Upper lobe of left lung (tissue), 4 donors: ENCODE measurements around the gene MADD.

Experiments used
- CTCF ChIP-seq, 6 experiments: fragments of 450-650 bp in 4 of 6; fragments of 200-600 bp in 2 of 6; sonication (generic) in 2 of 6; IDR thresholded peaks; one replicate each; pipeline ENCODE4 v1.5.1; 2016 to 2019; ENCODE audit warnings: antibody characterized with exemption in 6 of 6
- EP300 ChIP-seq, 4 donors: sonication (generic); formaldehyde crosslinking; IDR thresholded peaks; one replicate each; pipeline ENCODE4 v1.5.1; 2017; ENCODE audit warnings: antibody characterized with exemption in 4 of 4, control low read depth in 2 of 4
- POLR2A ChIP-seq, 4 donors: fragments of 450-650 bp; IDR thresholded peaks; one replicate each; pipeline ENCODE4 v1.5.1; 2016 to 2017; ENCODE audit warnings: antibody characterized with exemption in 4 of 4, mild to moderate bottlenecking in 2 of 4
- POLR2AphosphoS5 ChIP-seq, 2 donors: sonication (generic); formaldehyde crosslinking; IDR thresholded peaks; one replicate each; pipeline ENCODE4 v1.5.1; 2017; ENCODE audit warnings: antibody characterized with exemption in 2 of 2

DNA sequence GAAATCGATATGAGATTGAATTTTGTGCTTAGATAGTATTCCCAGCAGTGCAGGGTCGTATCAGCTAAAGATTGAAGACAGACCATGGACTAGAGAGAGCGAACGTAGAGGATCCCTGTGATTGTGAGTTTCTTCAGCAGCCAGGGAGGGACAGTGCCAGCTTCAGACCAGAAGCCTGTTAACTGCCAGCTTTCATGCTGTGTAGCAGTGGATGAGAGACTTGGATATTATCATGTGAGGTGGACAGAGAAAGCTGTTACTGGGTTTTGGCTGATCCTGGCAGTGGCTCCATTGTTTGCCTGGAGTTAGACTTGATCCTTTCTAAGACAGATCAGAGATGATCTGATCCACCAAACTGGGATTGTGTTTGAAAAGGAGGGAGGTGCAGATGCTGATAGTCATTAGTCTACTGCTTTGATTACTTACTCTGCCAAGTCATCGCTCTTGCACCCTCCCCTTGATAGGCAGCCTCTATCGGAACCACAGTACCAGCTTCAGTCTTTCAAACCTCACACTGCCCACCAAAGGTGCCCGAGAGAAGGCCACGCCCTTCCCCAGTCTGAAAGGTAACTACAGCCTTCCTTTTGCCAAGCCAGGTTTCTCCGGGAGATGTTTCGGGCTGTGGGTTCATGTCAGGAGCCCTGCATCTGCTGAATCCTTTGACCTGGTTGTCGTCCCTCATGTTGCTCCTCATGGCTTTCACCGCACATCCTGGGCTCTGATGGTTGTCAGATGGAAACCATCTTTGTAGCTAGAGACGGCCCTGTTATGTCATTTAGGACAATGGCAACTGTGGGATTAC is 16.2 kb downstream of the MADD start:
- TF ChIP-seq POLR2A (IDR thresholded peaks at IDR 0.05) (no peak), CTCF (IDR thresholded peaks at IDR 0.05) (no peak), EP300 (IDR thresholded peaks at IDR 0.05) (no peak), POLR2AphosphoS5 (IDR thresholded peaks at IDR 0.05) (no peak)
